GM13976 (cell line): ENCODE results near the gene BACH2.

Experiments used
- DNase-seq: peaks from one replicate; pipeline ENCODE4 v3.0.0; 2012; ENCODE audit warnings: low spot score
- CTCF ChIP-seq: IDR thresholded peaks from 2 replicates; pipeline ENCODE4 v1.5.1; 2012; ENCODE audit warnings: borderline replicate concordance, mild to moderate bottlenecking; ENCODE audit not compliant: insufficient read depth; ENCODE audit errors: extremely low read depth, missing control alignments, control extremely low read depth
- in situ Hi-C: fragments of 300-500 bp; cut with MboI; formaldehyde crosslinking; loops from one replicate; pipeline ENCODE4 v1.12.0; 2022; ENCODE audit warnings: low sequenced_read_pairs, mixed read lengths, inconsistent platforms; ENCODE audit not compliant: unreplicated experiment

Gene BACH2

GRCh38 chr6:90110971-90111370 is 185.7 kb downstream of the BACH2 start:
- no peak for DNase-seq
- in situ Hi-C loops: no loop called here
- no peak for TF ChIP-seq CTCF

- no peak for TF ChIP-seq CTCF
- in situ Hi-C loops: no loop called here
- DNase-seq: no peak
Measured at GRCh38 chr6:90109141-90109540, 187.5 kb downstream of the BACH2 start.

- DNase-seq: no peak
- in situ Hi-C loops: no loop called here
- TF ChIP-seq CTCF: no peak
Measured at GRCh38 chr6:90107771-90108282, 188.8 kb downstream of the BACH2 start.

- in situ Hi-C loops: no loop called here
- DNase-seq: no peak
- TF ChIP-seq CTCF: no peak
Measured at GRCh38 chr6:90107371-90107770, 189.3 kb downstream of the BACH2 start.

- DNase-seq: no peak
- no peak for TF ChIP-seq CTCF
- in situ Hi-C loops: no loop called here
Measured at GRCh38 chr6:90106449-90106848, 190.2 kb downstream of the BACH2 start.

GRCh38 chr6:90105506-90106170 is 191.0 kb downstream of the BACH2 start:
- no peak for TF ChIP-seq CTCF
- DNase-seq: no peak
- in situ Hi-C loops: no loop called here
